Measurements from ENCODE around the gene CADPS2. TPM values are rescaled to one million over a fixed set of nuclear protein-coding genes. Genes with fewer than 3 reads are reported as not detected.

The CADPS2 gene
- total and polyA plus RNA-seq, 8 donors = 7.7 to 27.3 (median 18.6) TPM

DNA sequence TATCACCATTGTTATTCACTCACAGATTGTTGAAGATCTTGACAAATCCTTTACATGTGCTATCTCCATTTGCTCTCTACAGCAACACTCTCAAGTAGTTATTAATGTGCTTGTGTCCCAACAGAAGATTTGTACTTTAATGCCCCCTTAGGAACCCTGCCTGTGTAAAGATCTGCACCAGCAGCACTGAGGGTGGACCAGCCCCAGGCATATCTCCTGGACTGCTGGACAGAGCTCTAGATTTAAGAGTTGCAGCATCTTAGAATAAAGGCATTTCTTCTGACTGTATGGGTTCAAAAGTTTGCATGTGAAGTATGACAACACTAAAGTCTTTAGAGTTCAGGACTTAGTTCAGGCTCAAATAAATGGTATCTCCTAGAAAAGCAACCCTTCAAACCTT lies 282.0 kb downstream of the CADPS2 start:
- no peaks in the 10 kb centered on the region for H3K4me1 ChIP-seq
- ATAC-seq = no peak
- no peaks in the 10 kb centered on the region for H3K9me3 ChIP-seq
- FAIRE-seq = no peak
- H3K36me3 ChIP-seq = no peaks in the 10 kb centered on the region
- H3K27ac ChIP-seq = no peak overlapping the region
- intact Hi-C loops (cut with DNase I) = no loop called here
- H3K4me3 ChIP-seq = no peak overlapping the region
- no peaks in the 10 kb centered on the region for H3K27me3 ChIP-seq
- DNase-seq = no peak
- TF ChIP-seq, protein P1, sequence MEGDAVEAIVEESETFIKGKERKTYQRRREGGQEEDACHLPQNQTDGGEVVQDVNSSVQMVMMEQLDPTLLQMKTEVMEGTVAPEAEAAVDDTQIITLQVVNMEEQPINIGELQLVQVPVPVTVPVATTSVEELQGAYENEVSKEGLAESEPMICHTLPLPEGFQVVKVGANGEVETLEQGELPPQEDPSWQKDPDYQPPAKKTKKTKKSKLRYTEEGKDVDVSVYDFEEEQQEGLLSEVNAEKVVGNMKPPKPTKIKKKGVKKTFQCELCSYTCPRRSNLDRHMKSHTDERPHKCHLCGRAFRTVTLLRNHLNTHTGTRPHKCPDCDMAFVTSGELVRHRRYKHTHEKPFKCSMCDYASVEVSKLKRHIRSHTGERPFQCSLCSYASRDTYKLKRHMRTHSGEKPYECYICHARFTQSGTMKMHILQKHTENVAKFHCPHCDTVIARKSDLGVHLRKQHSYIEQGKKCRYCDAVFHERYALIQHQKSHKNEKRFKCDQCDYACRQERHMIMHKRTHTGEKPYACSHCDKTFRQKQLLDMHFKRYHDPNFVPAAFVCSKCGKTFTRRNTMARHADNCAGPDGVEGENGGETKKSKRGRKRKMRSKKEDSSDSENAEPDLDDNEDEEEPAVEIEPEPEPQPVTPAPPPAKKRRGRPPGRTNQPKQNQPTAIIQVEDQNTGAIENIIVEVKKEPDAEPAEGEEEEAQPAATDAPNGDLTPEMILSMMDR (IDR thresholded peaks at IDR 0.05) = no peak

DNA sequence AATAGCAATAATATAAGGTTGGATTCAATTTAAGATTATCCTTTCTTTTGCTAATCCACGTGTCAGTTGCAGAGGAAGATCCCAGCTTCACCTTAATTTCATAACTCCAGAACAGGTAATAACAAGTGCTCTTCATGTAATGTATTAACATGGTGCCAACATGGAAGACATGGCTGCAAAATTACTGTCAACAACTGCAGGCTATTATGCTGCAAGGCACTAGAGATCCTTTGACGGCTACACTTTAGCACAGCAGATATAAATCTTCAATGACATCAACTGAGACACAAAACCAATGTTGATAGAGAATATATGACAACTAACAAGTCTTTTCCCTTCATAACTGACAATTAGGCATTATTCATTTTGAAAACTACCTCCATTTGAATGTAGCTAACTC lies 283.5 kb downstream of the CADPS2 start:
- H3K9me3 ChIP-seq = no peaks in the 10 kb centered on the region
- TF ChIP-seq, protein P1 (IDR thresholded peaks at IDR 0.05) = no peak
- H3K4me1 ChIP-seq = peaks cover 0 to 4% (median 0%) of the 10 kb centered on the region in 3 donors
- no peaks in the 10 kb centered on the region for H3K27me3 ChIP-seq
- no peak overlapping the region for H3K4me3 ChIP-seq
- ATAC-seq (no peak), DNase-seq (no peak), FAIRE-seq (no peak)
- WGBS, 2 donors = 66 to 83% methylated on average over 2 of the region's 2 CpGs
- intact Hi-C loops (cut with DNase I) = no loop called here
- no peaks in the 10 kb centered on the region for H3K36me3 ChIP-seq
- H3K27ac ChIP-seq = no peak overlapping the region

DNA sequence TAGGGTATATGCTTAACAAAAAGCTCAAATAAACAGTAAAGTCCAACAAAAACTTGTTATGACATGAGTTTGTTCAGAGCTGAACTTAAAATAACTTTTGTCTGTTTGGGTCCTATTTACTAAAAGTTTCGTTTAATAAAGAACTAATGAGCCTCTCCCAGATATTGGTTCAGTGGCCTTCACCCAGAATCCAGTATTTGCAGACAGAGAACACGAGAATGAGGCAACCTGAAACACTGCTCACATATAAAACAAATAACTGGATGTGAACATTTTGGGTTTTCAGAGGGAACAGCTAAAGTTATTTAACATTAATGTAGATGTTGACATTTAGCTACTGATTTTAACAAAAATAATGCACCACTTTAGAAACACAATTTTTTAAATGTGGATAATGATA lies 285.6 kb downstream of the CADPS2 start:
- TF ChIP-seq, protein P1 (IDR thresholded peaks at IDR 0.05) = no peak
- H3K4me1 ChIP-seq = peaks cover 0 to 5% (median 0%) of the 10 kb centered on the region in 3 donors
- no peaks in the 10 kb centered on the region for H3K9me3 ChIP-seq
- no peak overlapping the region for H3K4me3 ChIP-seq
- H3K27me3 ChIP-seq = no peaks in the 10 kb centered on the region
- DNase-seq = no peak
- H3K27ac ChIP-seq = no peak overlapping the region
- H3K36me3 ChIP-seq = no peaks in the 10 kb centered on the region
- intact Hi-C loops (cut with DNase I) = no loop called here
- no peak for ATAC-seq
- FAIRE-seq = no peak
- WGBS, 2 donors = 53 to 57% methylated on average over 2 of the region's 2 CpGs

DNA sequence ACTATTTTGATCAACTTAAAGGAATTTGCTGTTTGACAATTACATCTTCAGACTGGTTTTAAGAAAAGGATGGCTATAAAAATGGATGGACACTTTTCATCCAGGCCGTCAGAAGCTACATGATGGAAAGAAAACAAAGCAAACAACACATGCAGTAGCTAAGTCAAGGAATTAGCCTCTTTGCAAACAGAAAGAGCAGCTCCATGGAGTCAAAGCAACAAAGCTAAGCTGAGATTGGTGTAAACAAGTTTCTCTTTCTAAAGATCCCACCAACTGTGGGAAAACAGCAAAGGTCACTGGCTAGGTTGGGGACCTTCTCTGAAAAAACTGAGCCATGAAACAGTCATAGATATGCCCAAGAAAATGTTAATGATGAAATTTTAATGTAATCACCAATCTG lies 286.2 kb downstream of the CADPS2 start:
- no peaks in the 10 kb centered on the region for H3K36me3 ChIP-seq
- H3K27me3 ChIP-seq = no peaks in the 10 kb centered on the region
- ATAC-seq (no peak), DNase-seq (no peak), FAIRE-seq (no peak)
- no peaks in the 10 kb centered on the region for H3K9me3 ChIP-seq
- H3K27ac ChIP-seq = no peak overlapping the region
- WGBS, 2 donors = 96 to 98% methylated on average over 1 of the region's 1 CpG
- intact Hi-C loops (cut with DNase I) = no loop called here
- H3K4me1 ChIP-seq = peaks cover 0 to 5% (median 0%) of the 10 kb centered on the region in 3 donors
- TF ChIP-seq, protein P1 (IDR thresholded peaks at IDR 0.05) = no peak
- H3K4me3 ChIP-seq = no peak overlapping the region

DNA sequence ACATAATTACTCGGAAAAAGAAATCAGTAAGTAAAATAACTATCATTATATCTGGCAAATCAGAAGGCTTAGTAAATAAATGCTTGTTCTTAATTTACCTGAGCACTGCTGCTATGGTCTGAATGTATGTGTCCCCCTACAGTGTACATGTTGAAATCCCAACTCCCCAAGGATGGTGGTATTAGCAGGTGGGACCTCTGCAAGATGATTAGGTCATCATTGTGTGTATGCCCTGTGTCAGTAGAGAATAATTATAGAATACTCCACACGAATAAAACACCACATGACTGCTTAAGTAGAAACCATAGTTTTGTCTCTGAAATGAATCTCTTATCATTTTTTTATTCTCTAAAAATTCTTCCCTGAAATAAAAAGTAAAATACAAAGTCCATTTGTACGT lies 289.0 kb downstream of the CADPS2 start:
- H3K27ac ChIP-seq = no peak overlapping the region
- no peaks in the 10 kb centered on the region for H3K9me3 ChIP-seq
- no peak overlapping the region for H3K4me3 ChIP-seq
- H3K4me1 ChIP-seq = peaks cover 0 to 5% (median 0%) of the 10 kb centered on the region in 3 donors
- no peak for ATAC-seq
- DNase-seq = no peak
- intact Hi-C loops (cut with DNase I) = no loop called here
- H3K27me3 ChIP-seq = no peaks in the 10 kb centered on the region
- TF ChIP-seq, protein P1 (IDR thresholded peaks at IDR 0.05) = no peak
- no peak for FAIRE-seq
- H3K36me3 ChIP-seq = no peaks in the 10 kb centered on the region
- 63 to 69% methylated on average over 3 of the region's 3 CpGs for WGBS, 2 donors

Data from pancreas (tissue), 10 donors.